LNCAP (cell line): ENCODE data around the gene FGR.

ENCODE experiments used
- CTCF ChIP-seq: fragments of 450-650 bp; IDR thresholded peaks from 2 replicates; pipeline ENCODE4 v1.5.1; 2017; ENCODE audit warnings: mild to moderate bottlenecking

FGR gene

GRCh38 chr1:27669876-27670275 is 34.9 kb upstream of the FGR start:
- no peak for TF ChIP-seq CTCF

GRCh38 chr1:27668808-27669723 is 34.1 kb upstream of the FGR start:
- peak; percentile 94 for TF ChIP-seq CTCF

- no peak for TF ChIP-seq CTCF
Measured at GRCh38 chr1:27668121-27668807, 33.3 kb upstream of the FGR start.

- no peak for TF ChIP-seq CTCF
Measured at GRCh38 chr1:27666791-27667254, 31.8 kb upstream of the FGR start.

- no peak for TF ChIP-seq CTCF
Measured at GRCh38 chr1:27666294-27666693, 31.3 kb upstream of the FGR start.

GRCh38 chr1:27665016-27665651 is 30.1 kb upstream of the FGR start:
- no peak for TF ChIP-seq CTCF

GRCh38 chr1:27664291-27664690 is 29.3 kb upstream of the FGR start:
- no peak for TF ChIP-seq CTCF
